Stomach (tissue), 4 donors: ENCODE results near the gene RPS15.

Experiments used
- POLR2A ChIP-seq, 4 donors: fragments of 450-650 bp; IDR thresholded peaks; one replicate each; pipeline ENCODE4 v1.6.1; 2016; ENCODE audit warnings: antibody characterized with exemption in 4 of 4, control low read depth in 2 of 4, mild to moderate bottlenecking in 1 of 4, moderate library complexity in 1 of 4
- POLR2AphosphoS5 ChIP-seq, 3 donors: sonication (generic); formaldehyde crosslinking; IDR thresholded peaks; one replicate each; pipeline ENCODE4 v1.6.1; 2016; ENCODE audit warnings: antibody characterized with exemption in 3 of 3

- TF ChIP-seq POLR2AphosphoS5 (IDR thresholded peaks at IDR 0.05) (no peak), POLR2A (IDR thresholded peaks at IDR 0.05) (no peak)
These were observed 18.1 kb downstream of the RPS15 start for GRCh38 chr19:1456121-1456900.
